ENCODE measurements around the gene RAB40A.
"Not testable (repeated sequence)": the region's sequence is repeated elsewhere in the genome, so short reads cannot be mapped to it uniquely, and the experiment has no call there.

Gene RAB40A

DNA sequence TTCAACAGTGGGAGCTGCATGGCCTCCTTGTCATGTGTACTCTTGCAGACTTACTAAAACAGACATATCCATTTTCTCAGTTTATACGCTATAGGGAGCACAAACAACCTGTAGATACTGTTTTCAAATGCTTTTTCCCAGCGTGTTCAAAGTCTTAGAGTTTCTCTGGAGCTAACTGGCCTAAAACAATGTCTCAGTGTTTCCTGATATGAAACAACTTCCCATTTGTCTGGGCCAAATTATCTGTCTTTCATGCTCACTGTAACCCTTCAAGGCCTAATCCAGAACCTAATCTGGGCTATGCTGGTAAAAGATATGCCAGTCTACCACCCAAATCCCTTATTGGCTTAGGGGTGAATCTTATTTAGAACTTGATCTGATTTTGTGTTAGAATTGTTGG lies 38.8 kb downstream of the RAB40A start:
- no peak for DNase-seq (ENCODE audit: extremely low read depth, low read depth)
- H3K4me3 ChIP-seq (replicated peaks; ENCODE audit: low read depth, low read length): no peak overlapping the region
- TF ChIP-seq, protein P1, sequence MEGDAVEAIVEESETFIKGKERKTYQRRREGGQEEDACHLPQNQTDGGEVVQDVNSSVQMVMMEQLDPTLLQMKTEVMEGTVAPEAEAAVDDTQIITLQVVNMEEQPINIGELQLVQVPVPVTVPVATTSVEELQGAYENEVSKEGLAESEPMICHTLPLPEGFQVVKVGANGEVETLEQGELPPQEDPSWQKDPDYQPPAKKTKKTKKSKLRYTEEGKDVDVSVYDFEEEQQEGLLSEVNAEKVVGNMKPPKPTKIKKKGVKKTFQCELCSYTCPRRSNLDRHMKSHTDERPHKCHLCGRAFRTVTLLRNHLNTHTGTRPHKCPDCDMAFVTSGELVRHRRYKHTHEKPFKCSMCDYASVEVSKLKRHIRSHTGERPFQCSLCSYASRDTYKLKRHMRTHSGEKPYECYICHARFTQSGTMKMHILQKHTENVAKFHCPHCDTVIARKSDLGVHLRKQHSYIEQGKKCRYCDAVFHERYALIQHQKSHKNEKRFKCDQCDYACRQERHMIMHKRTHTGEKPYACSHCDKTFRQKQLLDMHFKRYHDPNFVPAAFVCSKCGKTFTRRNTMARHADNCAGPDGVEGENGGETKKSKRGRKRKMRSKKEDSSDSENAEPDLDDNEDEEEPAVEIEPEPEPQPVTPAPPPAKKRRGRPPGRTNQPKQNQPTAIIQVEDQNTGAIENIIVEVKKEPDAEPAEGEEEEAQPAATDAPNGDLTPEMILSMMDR (IDR thresholded peaks at IDR 0.05; ENCODE audit: low read depth, low read length, missing control alignments): no peak

DNA sequence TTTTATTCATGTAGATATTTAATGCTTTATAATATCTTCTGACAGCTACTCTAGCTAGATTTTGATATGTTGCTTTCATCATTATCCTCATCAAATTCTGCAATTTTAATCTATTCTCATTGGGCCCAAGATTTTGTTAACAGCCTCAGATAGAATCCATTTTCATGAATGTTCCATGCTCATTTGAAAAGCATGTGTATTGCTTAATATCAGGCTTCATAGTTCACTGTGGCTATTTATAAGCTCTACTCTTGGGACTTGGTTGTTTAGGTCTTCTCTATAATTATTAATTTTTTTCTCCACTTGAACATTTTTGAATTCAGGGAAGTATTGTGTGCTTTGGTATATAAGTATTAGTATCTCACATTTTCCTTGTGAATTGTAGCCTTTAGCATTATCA lies 41.8 kb downstream of the RAB40A start:
- TF ChIP-seq, protein P1 (IDR thresholded peaks at IDR 0.05; ENCODE audit: low read depth, low read length, missing control alignments): no peak
- H3K4me3 ChIP-seq (replicated peaks; ENCODE audit: low read depth, low read length): no peak overlapping the region
- DNase-seq (ENCODE audit: extremely low read depth, low read depth): no peak

DNA sequence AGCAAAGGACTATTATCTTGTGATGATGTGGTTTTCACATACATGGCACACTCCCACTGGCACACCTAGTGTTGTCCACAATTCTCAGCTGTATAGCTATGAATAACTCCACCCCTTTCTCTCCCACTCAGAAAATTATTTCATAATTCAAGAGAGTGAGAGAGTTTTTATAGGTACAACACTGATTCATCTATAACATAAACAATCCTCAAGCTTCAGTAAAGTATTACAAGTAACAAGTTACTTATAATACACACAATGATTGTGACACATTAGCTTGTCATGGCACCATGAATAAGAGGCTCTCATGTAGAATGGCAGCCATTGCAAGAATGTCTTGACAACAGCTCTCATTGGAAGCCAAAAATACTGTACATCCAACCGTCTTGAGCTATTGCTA lies 43.9 kb downstream of the RAB40A start:
- no peak for DNase-seq (ENCODE audit: extremely low read depth, low read depth)
- TF ChIP-seq, protein P1 (IDR thresholded peaks at IDR 0.05; ENCODE audit: low read depth, low read length, missing control alignments): no peak
- no peak overlapping the region for H3K4me3 ChIP-seq (replicated peaks; ENCODE audit: low read depth, low read length)

DNA sequence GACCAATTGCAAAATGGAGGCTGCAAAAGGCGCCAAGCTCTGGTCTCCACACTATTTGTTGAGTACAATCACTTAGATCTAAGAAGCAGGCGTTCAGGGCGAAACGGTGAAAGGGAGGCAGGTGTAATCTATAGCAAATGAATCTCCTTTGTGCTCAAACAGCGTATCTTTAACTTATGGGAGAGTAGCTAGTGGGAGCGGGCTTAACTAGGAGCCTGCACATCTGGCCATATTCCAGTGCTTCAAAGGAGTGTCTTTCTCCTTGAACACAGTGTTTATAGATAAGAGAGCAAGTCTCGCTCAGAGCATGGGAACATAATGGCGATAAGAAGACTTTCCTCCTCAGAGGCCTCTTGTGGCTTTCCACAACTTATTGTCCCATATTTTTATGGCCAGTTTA lies 49.3 kb downstream of the RAB40A start:
- H3K4me3 ChIP-seq (replicated peaks; ENCODE audit: low read depth, low read length); DNase-seq (ENCODE audit: extremely low read depth, low read depth): not testable (repeated sequence)

DNA sequence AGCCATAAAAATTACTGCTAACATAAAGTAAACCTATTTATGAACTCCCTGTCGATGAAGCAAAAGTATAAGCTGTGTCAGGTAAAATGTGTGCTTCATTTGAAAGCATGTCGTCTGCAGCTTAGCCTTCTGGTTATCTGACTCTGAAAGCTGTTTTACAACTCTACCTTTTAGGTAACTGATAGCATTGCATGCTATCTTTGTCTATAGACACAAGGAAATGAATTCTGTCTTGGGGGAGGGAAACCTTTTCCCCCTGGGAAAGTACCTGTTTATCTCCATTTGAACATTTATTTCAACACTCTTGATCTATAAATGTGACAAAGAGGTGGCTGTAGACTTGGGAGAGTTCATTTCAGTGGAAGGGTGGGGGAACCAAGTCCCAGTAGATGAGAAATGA lies 51.4 kb downstream of the RAB40A start:
- H3K4me3 ChIP-seq (replicated peaks; ENCODE audit: low read depth, low read length): no peak overlapping the region
- no peak for DNase-seq (ENCODE audit: extremely low read depth, low read depth)
- TF ChIP-seq, protein P1 (IDR thresholded peaks at IDR 0.05; ENCODE audit: low read depth, low read length, missing control alignments): no peak

DNA sequence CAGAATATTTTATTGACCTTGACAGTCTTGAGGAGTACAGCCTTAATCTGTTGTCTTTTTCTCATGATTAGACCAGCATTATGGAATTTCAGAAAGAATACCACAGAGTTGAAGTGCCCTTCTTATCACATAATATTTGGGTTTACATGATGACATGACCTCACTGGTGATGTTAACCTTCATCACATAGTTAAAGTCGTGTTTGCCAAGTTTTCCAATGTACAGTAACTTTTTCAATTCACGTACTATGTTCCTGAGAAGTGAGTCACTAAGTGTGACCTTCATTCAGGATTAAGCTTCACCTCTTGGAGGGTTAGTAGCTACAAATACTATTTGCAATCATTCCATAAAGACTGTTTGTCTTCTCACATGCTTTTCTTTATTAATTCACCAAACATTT lies 52.1 kb downstream of the RAB40A start:
- TF ChIP-seq, protein P1 (IDR thresholded peaks at IDR 0.05; ENCODE audit: low read depth, low read length, missing control alignments): no peak
- DNase-seq (ENCODE audit: extremely low read depth, low read depth): no peak
- no peak overlapping the region for H3K4me3 ChIP-seq (replicated peaks; ENCODE audit: low read depth, low read length)

DNA sequence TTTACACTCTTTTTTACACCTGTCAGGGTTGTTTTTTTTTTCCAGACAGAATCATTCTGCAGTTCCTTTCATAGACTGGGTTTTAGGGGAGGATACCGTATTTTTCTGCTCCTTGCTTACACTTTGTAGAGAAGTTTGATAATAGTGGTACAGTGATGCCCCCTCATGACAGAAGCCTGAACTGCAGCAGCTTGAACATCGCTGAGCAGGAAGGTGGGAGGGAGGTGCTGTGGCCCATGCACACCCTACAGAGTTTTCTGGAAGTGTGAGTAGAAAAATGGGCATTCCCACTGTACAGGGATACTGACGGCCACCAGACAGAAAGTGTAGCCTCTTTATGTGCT lies 54.5 kb downstream of the RAB40A start:
- no peak for DNase-seq (ENCODE audit: extremely low read depth, low read depth)
- TF ChIP-seq, protein P1 (IDR thresholded peaks at IDR 0.05; ENCODE audit: low read depth, low read length, missing control alignments): peak; percentile 70
- H3K4me3 ChIP-seq (replicated peaks; ENCODE audit: low read depth, low read length): no peak overlapping the region
